Stomach (tissue), 9 donors: ENCODE measurements around the gene NME4. TPM values are rescaled to one million over a fixed set of nuclear protein-coding genes. Genes with fewer than 3 reads are reported as not detected.

Experiments used
- DNase-seq, 2 donors: peaks; one replicate each; pipeline versions ENCODE4 v3.0.0 to v3.0.0-alpha.2; 2013 to 2019
- H3K27ac ChIP-seq, 5 donors: fragments of 200-600 bp in 4 of 5; sonication (generic) in 4 of 5; one replicate each; pipeline ENCODE4 v1.5.1; 2013 to 2019; ENCODE audit warnings: mild to moderate bottlenecking in 1 of 5, moderate library complexity in 1 of 5
- H3K27me3 ChIP-seq, 3 donors: fragments of 200-600 bp; sonication (generic); one replicate each; pipeline ENCODE4 v1.5.1; 2017 to 2019; ENCODE audit warnings: mixed run types in 1 of 3
- H3K36me3 ChIP-seq, 4 donors: fragments of 200-600 bp; sonication (generic); 1 replicate in 3 of 4; 2 replicates in 1 of 4; pipeline ENCODE4 v1.5.1; 2016 to 2019
- H3K4me1 ChIP-seq, 4 donors: fragments of 200-600 bp; sonication (generic); one replicate each; pipeline ENCODE4 v1.5.1; 2016 to 2019
- H3K4me3 ChIP-seq, 4 donors: fragments of 200-600 bp; sonication (generic) in 3 of 4; one replicate each; pipeline ENCODE4 v1.5.1; 2016 to 2019; ENCODE audit warnings: mild to moderate bottlenecking in 1 of 4
- H3K9me3 ChIP-seq, 4 donors: fragments of 200-600 bp; sonication (generic); one replicate each; pipeline ENCODE4 v1.5.1; 2016 to 2019
- EP300 ChIP-seq: sonication (generic); formaldehyde crosslinking; IDR thresholded peaks from one replicate; pipeline ENCODE4 v1.6.1; 2017; ENCODE audit warnings: antibody characterized with exemption
- POLR2A ChIP-seq, 4 donors: fragments of 450-650 bp; IDR thresholded peaks; one replicate each; pipeline ENCODE4 v1.6.1; 2016; ENCODE audit warnings: antibody characterized with exemption in 4 of 4, control low read depth in 2 of 4, mild to moderate bottlenecking in 1 of 4, moderate library complexity in 1 of 4
- POLR2AphosphoS5 ChIP-seq, 3 donors: sonication (generic); formaldehyde crosslinking; IDR thresholded peaks; one replicate each; pipeline ENCODE4 v1.6.1; 2016; ENCODE audit warnings: antibody characterized with exemption in 3 of 3
- WGBS, 5 donors: extraction: QIAGEN DNeasy Blood & Tissue Kit in 3 of 5; methylation state at CpG; one replicate each; pipeline versions ENCODE4 v1.1.5 to v1.1.7; 2013 to 2018; 5-methylcytosine and 5-hydroxymethylcytosine counted together
- intact Hi-C: fragments of 100-400 bp; cut with DNase I; formaldehyde crosslinking; loops from one replicate; pipeline ENCODE4 v1.15.1; 2023; ENCODE audit warnings: low total_unique reads
- polyA plus RNA-seq, 3 donors: library from polyadenylated mRNA; stranded (reverse); fragments of 200-250 nt; gene quantifications; one replicate each; pipeline ENCODE4 v1.2.3, GENCODE V29; 2013
- total RNA-seq, 5 donors: library from RNA; depleted of rRNA; stranded (reverse); fragments of >200 nt; gene quantifications; one replicate each; pipeline versions ENCODE4 v1.1.0 to v1.2.3, GENCODE V29; 2014 to 2016
- TF ChIP-seq, protein P1 (sequence below), 7 experiments: fragments of 450-650 bp in 4 of 7; fragments of 200-600 bp in 3 of 7; sonication (generic) in 3 of 7; IDR thresholded peaks; one replicate each; pipeline ENCODE4 v1.5.1; 2016 to 2019; ENCODE audit warnings: antibody characterized with exemption in 7 of 7, control low read depth in 2 of 7, mild to moderate bottlenecking in 1 of 7
- donor health status: healthy with polysubstance abuse.
- donor health status: Bipolar disorder and iron deficiency.
- donor health status: healthy.

NME4 gene
- total and polyA plus RNA-seq, 8 donors, result 23.3 to 187 (median 89.8) TPM

DNA sequence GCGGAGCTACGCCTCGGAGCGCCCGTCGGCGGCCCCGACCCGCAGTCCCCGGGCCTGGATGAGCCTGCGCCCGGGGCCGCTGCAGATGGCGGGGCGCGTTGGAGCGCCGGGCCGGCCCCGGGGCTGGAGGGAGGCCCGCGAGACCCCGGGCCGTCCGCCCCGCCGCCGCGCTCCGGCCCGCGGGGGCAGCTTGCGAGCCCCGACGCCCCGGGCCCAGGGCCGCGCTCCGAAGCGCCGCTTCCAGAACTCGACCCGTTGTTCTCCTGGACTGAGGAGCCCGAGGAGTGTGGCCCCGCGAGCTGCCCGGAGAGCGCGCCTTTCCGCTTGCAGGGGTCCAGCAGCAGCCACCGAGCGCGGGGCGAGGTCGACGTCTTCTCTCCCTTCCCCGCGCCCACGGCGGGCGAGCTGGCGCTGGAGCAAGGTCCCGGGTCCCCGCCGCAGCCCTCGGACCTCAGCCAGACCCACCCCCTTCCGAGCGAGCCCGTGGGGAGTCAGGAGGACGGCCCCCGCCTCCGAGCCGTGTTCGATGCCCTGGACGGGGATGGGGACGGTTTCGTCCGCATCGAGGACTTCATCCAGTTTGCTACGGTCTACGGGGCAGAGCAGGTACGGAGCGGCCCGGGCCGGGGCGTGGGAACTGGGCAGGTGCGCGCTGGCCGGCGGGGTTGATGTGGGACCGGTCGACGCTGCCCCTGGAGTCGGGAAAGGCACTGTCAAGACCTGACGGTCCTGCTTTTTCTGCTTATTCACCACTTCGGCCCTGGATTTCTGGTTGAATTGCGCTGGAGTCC is 29.3 kb downstream of the NME4 start:
- Histone ChIP-seq H3K27me3 (no peaks in the 10 kb centered on the region), H3K36me3 (no peaks in the 10 kb centered on the region), H3K9me3 (no peaks in the 10 kb centered on the region), H3K27ac (peak overlapping the region in 4 of 5 donors; percentile 8 to 98 (median 58)), H3K4me3 (peak overlapping the region; percentile 54 to 83 (median 69)), H3K4me1 (peaks cover 21 to 59% (median 49%) of the 10 kb centered on the region in 4 donors)
- intact Hi-C loops, result no loop called here
- DNase-seq, result peak in 1 of 2 donors; percentile 62
- TF ChIP-seq POLR2A (IDR thresholded peaks at IDR 0.05), result no peak
- TF ChIP-seq EP300, result no peak
- TF ChIP-seq, protein P1, sequence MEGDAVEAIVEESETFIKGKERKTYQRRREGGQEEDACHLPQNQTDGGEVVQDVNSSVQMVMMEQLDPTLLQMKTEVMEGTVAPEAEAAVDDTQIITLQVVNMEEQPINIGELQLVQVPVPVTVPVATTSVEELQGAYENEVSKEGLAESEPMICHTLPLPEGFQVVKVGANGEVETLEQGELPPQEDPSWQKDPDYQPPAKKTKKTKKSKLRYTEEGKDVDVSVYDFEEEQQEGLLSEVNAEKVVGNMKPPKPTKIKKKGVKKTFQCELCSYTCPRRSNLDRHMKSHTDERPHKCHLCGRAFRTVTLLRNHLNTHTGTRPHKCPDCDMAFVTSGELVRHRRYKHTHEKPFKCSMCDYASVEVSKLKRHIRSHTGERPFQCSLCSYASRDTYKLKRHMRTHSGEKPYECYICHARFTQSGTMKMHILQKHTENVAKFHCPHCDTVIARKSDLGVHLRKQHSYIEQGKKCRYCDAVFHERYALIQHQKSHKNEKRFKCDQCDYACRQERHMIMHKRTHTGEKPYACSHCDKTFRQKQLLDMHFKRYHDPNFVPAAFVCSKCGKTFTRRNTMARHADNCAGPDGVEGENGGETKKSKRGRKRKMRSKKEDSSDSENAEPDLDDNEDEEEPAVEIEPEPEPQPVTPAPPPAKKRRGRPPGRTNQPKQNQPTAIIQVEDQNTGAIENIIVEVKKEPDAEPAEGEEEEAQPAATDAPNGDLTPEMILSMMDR (IDR thresholded peaks at IDR 0.05), result no peak
- no peak for TF ChIP-seq POLR2AphosphoS5 (IDR thresholded peaks at IDR 0.05)
- WGBS, 5 donors, result 0 to 2% (median 0%) methylated on average over 18 to 90 of the region's 97 CpGs

DNA sequence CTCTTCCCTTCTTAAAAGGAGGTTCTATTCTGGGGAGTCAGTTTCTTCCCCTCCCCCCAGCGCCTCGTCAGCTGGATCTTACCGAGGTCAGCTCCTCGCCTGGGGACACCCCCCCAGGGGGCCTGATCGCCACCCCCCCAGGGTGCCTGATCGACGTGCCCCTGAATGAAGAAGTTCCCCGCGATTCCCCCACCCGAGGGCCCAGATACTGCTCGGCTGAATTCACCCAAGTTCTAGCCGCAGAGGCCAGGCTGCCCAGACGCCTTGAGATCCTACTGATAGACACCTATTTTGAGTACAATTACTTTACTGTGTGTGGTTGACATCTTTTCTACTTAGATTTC is 29.9 kb downstream of the NME4 start:
- peaks cover 21 to 59% (median 49%) of the 10 kb centered on the region in 4 donors for H3K4me1 ChIP-seq
- no peaks in the 10 kb centered on the region for H3K9me3 ChIP-seq
- WGBS, 5 donors, result 5 to 12% (median 9%) methylated on average over 13 of the region's 13 CpGs
- H3K27ac ChIP-seq, result peak overlapping the region in 3 of 5 donors; percentile 8 to 98 (median 13)
- no peaks in the 10 kb centered on the region for H3K27me3 ChIP-seq
- no peak for DNase-seq
- no peak for TF ChIP-seq EP300
- TF ChIP-seq, protein P1 (IDR thresholded peaks at IDR 0.05), result no peak
- no peak for TF ChIP-seq POLR2A (IDR thresholded peaks at IDR 0.05)
- no peak for TF ChIP-seq POLR2AphosphoS5 (IDR thresholded peaks at IDR 0.05)
- no peaks in the 10 kb centered on the region for H3K36me3 ChIP-seq
- intact Hi-C loops, result no loop called here
- peak overlapping the region; percentile 54 to 83 (median 69) for H3K4me3 ChIP-seq

DNA sequence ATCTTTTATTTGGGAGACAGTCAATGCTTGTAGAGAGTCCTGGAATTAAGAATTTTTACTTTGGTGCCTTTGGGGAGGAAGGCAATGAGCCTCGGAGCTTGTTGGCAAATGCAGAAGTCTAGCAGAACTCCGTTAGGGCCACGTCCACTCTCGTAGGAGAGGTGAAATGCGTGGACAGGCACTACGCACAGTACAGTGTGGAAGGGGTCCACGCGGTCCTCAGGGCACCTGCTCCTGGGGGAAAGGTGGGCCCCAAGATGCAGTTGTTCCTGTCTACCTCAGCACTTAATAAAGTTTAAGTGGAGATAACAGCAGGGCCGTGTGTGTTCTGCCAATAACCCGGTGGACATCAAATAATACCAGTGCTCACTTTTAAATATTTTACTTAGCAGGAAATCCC is 30.3 kb downstream of the NME4 start:
- 25 to 48% (median 38%) methylated on average over 10 of the region's 10 CpGs for WGBS, 5 donors
- no peak for DNase-seq
- intact Hi-C loops, result no loop called here
- H3K27me3 ChIP-seq, result no peaks in the 10 kb centered on the region
- H3K9me3 ChIP-seq, result no peaks in the 10 kb centered on the region
- H3K4me3 ChIP-seq, result peak overlapping the region; percentile 54 to 83 (median 69)
- no peaks in the 10 kb centered on the region for H3K36me3 ChIP-seq
- H3K4me1 ChIP-seq, result peaks cover 21 to 59% (median 49%) of the 10 kb centered on the region in 4 donors
- TF ChIP-seq POLR2A (IDR thresholded peaks at IDR 0.05) (no peak), POLR2AphosphoS5 (IDR thresholded peaks at IDR 0.05) (no peak), EP300 (no peak)
- TF ChIP-seq, protein P1 (IDR thresholded peaks at IDR 0.05), result no peak
- H3K27ac ChIP-seq, result peak overlapping the region in 1 of 5 donors; percentile 98

GRCh38 chr16:430904-431303 is 33.9 kb downstream of the NME4 start:
- Histone ChIP-seq H3K27ac (no peak overlapping the region), H3K4me1 (peaks cover 13 to 42% (median 30%) of the 10 kb centered on the region in 4 donors), H3K36me3 (peaks cover 0 to 13% (median 7%) of the 10 kb centered on the region in 4 donors), H3K9me3 (no peaks in the 10 kb centered on the region), H3K27me3 (no peaks in the 10 kb centered on the region), H3K4me3 (no peak overlapping the region)
- DNase-seq, result no peak
- WGBS, 5 donors, result 91 to 98% (median 94%) methylated on average over 7 of the region's 7 CpGs
- TF ChIP-seq POLR2AphosphoS5 (IDR thresholded peaks at IDR 0.05), result no peak
- TF ChIP-seq EP300, result no peak
- TF ChIP-seq POLR2A (IDR thresholded peaks at IDR 0.05), result no peak
- TF ChIP-seq, protein P1 (IDR thresholded peaks at IDR 0.05), result no peak
- intact Hi-C loops, result no loop called here
